Right lobe of liver (tissue), 4 donors: ENCODE data around the gene PPEF1.

Experiments used
- POLR2A ChIP-seq: fragments of 450-650 bp; IDR thresholded peaks from one replicate; pipeline ENCODE4 v1.6.1; 2017; ENCODE audit warnings: antibody characterized with exemption, mild to moderate bottlenecking
- TF ChIP-seq, protein P1 (sequence below), 4 donors: fragments of 200-600 bp in 3 of 4; fragments of 450-650 bp in 1 of 4; IDR thresholded peaks; one replicate each; pipeline versions ENCODE4 v1.5.1 to v1.8.0; 2016 to 2022; ENCODE audit warnings: antibody characterized with exemption in 4 of 4, mild to moderate bottlenecking in 2 of 4
- donor health status: DM: no; HTN: no; CAD: no.
- donor health status: DM: no; HTN: no; CAD: no.
- donor health status: DM: no; HTN: yes; CAD: no.

DNA sequence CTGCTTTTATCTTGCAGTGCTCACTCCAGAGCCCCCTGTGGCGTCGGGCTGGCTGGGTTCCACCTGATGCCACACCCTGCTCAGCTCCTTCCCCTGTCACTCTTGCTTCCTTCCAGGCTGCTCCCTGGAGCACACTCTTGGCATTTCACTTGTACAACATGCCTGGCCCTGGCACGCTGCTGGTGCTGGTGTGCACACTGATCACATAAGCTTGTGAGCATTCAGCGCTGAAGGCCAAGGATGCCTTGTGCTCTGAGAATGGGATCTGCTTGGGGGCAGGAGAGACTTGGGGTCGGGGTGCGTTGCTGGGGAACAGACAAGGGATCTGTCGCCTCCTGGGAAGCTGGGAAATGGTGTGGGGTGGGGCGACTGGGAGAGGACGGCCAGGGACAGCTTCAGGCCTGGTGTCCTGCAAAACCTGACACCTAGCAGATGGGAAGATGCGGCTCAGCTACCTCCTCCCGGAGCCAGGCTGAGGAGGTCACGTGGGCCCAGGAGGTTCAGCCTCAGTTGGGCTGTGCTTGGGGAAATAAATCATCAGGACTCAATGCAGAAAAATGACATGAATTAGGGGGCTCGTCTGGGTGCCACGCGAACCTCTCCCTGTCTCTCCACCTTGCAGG, 167.9 kb downstream of the PPEF1 start:
- TF ChIP-seq, protein P1, sequence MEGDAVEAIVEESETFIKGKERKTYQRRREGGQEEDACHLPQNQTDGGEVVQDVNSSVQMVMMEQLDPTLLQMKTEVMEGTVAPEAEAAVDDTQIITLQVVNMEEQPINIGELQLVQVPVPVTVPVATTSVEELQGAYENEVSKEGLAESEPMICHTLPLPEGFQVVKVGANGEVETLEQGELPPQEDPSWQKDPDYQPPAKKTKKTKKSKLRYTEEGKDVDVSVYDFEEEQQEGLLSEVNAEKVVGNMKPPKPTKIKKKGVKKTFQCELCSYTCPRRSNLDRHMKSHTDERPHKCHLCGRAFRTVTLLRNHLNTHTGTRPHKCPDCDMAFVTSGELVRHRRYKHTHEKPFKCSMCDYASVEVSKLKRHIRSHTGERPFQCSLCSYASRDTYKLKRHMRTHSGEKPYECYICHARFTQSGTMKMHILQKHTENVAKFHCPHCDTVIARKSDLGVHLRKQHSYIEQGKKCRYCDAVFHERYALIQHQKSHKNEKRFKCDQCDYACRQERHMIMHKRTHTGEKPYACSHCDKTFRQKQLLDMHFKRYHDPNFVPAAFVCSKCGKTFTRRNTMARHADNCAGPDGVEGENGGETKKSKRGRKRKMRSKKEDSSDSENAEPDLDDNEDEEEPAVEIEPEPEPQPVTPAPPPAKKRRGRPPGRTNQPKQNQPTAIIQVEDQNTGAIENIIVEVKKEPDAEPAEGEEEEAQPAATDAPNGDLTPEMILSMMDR (IDR thresholded peaks at IDR 0.05), result no peak
- no peak for TF ChIP-seq POLR2A
